Measurements from ENCODE around the gene BRPF3.

DNA sequence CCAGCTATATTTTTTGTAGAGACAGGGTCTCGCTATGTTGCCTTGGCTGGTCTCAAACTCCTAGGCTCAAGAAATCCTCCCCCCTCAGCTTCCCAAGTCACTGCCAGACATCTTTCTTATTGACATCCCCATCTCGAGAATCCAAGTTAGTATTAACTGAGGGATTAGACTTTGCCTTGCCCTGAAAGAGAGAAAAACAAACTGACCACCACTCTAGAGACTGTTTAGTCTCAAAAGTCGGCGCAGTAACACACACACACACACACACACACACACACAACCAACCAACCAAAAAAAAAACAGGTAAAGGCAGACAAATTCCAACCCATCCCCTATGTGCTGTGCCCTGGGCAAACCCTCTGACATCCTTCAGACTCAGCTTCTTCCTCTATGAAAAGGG lies 46.1 kb downstream of the BRPF3 start:
- TF ChIP-seq, protein P1, sequence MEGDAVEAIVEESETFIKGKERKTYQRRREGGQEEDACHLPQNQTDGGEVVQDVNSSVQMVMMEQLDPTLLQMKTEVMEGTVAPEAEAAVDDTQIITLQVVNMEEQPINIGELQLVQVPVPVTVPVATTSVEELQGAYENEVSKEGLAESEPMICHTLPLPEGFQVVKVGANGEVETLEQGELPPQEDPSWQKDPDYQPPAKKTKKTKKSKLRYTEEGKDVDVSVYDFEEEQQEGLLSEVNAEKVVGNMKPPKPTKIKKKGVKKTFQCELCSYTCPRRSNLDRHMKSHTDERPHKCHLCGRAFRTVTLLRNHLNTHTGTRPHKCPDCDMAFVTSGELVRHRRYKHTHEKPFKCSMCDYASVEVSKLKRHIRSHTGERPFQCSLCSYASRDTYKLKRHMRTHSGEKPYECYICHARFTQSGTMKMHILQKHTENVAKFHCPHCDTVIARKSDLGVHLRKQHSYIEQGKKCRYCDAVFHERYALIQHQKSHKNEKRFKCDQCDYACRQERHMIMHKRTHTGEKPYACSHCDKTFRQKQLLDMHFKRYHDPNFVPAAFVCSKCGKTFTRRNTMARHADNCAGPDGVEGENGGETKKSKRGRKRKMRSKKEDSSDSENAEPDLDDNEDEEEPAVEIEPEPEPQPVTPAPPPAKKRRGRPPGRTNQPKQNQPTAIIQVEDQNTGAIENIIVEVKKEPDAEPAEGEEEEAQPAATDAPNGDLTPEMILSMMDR (IDR thresholded peaks at IDR 0.05 in 2 of 3, conservative IDR thresholded peaks at IDR 0.05 in 1 of 3; ENCODE audit: control insufficient read depth in 2 of 3, extremely low read depth in 1 of 3, insufficient read depth in 1 of 3, low read depth in 3 of 3, low read length in 3 of 3) = no peak
- TF ChIP-seq CHD2 (IDR thresholded peaks at IDR 0.05; ENCODE audit: borderline replicate concordance, low read depth, low read length) (no peak), SRF (IDR thresholded peaks at IDR 0.05; ENCODE audit: low read depth in 2 of 2, low read length in 2 of 2) (no peak), SIX5 (IDR thresholded peaks at IDR 0.05; ENCODE audit: low read depth, low read length, severe bottlenecking) (no peak)
- TF ChIP-seq, protein P2, sequence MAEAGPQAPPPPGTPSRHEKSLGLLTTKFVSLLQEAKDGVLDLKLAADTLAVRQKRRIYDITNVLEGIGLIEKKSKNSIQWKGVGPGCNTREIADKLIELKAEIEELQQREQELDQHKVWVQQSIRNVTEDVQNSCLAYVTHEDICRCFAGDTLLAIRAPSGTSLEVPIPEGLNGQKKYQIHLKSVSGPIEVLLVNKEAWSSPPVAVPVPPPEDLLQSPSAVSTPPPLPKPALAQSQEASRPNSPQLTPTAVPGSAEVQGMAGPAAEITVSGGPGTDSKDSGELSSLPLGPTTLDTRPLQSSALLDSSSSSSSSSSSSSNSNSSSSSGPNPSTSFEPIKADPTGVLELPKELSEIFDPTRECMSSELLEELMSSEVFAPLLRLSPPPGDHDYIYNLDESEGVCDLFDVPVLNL (IDR thresholded peaks at IDR 0.05; ENCODE audit: low read depth, low read length) = no peak

Measured in GM12878 (cell line).